Cardiac fibroblast (primary cell): ENCODE measurements around the gene GGT5.
"Not testable (repeated sequence)": the region's sequence is repeated elsewhere in the genome, so short reads cannot be mapped to it uniquely, and the experiment has no call there.

Source experiments
- DNase-seq, 2 donors: peaks; one replicate each; pipeline versions ENCODE4 v3.0.0 to v3.0.0-alpha.2; 2010; ENCODE audit warnings: low read depth in 2 of 2
- H3K4me3 ChIP-seq, 2 donors: replicated peaks in 1 of 2; 1 replicate in 1 of 2; 2 replicates in 1 of 2; pipeline ENCODE4 v1.5.1; 2011; ENCODE audit warnings: low read depth in 2 of 2, low read length in 2 of 2, mild to moderate bottlenecking in 2 of 2, moderate library complexity in 1 of 2
- CTCF ChIP-seq: IDR thresholded peaks from one replicate; pipeline ENCODE4 v1.5.1; 2011; ENCODE audit warnings: low read depth, mild to moderate bottlenecking, low read length, inconsistent platforms

GGT5 gene, protein sequence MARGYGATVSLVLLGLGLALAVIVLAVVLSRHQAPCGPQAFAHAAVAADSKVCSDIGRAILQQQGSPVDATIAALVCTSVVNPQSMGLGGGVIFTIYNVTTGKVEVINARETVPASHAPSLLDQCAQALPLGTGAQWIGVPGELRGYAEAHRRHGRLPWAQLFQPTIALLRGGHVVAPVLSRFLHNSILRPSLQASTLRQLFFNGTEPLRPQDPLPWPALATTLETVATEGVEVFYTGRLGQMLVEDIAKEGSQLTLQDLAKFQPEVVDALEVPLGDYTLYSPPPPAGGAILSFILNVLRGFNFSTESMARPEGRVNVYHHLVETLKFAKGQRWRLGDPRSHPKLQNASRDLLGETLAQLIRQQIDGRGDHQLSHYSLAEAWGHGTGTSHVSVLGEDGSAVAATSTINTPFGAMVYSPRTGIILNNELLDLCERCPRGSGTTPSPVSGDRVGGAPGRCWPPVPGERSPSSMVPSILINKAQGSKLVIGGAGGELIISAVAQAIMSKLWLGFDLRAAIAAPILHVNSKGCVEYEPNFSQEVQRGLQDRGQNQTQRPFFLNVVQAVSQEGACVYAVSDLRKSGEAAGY

DNA sequence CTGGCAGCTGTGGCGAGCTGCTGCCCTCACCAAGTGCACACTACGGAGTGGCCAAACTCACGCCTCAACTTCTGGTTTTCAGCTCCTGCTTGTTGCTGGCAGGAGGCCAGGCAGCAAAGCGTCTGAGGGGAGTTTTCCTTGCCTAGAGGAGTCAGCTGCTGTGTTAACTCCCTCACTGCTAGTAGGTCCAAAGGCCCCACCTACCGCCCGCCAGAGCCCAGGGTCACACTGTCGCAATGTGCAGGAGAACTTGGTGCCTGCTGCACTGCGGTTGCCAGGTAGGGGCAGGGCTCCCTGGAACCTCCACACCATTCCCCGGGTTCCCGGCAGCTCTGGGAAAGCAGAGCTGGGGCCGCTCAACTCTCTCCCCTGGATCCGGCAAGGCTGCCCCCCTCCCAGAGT lies at the start of gene GGT5:
Gene GGT5 (minus strand): TSS at position 53 of the 402 bp plus-strand sequence. CDS start 357 bp downstream, outside the sequence.
- DNase-seq: not testable (repeated sequence)
- H3K4me3 ChIP-seq: peak within 1 kb of the TSS; percentile 67 to 83

DNA sequence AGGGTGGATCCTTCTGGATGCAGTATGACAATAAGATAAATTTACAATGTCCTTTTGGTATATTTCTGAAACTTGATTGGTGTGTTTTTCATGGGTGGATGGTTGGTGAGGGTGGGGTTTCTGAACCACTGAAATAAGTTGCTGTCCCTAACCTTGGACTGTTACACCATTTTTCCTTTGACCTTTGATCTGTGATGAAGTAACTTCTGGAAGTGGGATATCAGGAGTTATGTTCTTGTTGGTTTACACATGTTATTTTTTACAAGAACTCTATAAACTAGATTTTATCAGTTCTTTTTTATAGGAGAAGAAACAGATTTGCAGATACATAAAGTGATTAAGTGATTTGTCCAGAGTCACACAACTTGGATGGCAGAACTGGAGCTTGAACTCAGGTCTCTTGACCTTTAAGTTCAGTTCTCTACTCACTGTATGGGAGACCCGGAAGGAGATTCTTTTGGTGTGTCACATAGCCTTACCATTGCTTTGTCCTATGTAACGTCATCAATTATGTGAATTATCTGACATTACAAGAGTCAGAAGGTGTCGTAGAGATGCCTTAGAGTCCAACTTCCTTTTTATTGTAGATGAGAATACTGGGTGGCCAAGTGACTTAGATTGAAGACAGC lies 47.4 kb upstream of the GGT5 start:
- DNase-seq, H3K4me3 ChIP-seq: not testable (repeated sequence)

GRCh38 chr22:24291515-24292201 lies 46.8 kb upstream of the GGT5 start:
- TF ChIP-seq CTCF: no peak
- H3K4me3 ChIP-seq: no peak overlapping the region
- DNase-seq: no peak

DNA sequence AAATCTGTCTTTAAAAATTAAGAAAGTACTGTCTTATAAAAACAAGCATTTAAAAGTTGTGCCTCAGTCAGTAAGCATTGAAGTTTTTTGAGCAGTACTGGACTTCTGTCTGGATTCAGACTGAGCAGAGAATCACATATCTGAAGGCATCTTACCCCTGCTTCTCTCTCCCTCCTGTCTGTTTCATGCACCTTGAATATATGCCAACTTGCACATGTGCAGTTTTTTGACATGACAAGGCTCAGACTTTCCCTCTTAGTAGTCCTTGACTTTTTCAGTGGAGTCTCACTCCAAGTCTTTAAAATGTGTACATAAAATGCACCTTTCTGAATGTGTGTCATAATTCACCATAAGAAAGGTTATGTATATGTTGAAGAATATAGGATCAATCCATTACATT lies 45.6 kb upstream of the GGT5 start:
- DNase-seq: peak in 1 of 2 donors; percentile 34
- no peak overlapping the region for H3K4me3 ChIP-seq
- TF ChIP-seq CTCF: no peak

- peak in 1 of 2 donors; percentile 20 for DNase-seq
- H3K4me3 ChIP-seq: no peak overlapping the region
- TF ChIP-seq CTCF: no peak
Observed at GRCh38 chr22:24289741-24290163, 44.9 kb upstream of the GGT5 start.

- TF ChIP-seq CTCF: no peak
- H3K4me3 ChIP-seq: no peak overlapping the region
- peak; percentile 86 to 88 for DNase-seq
Observed at GRCh38 chr22:24289114-24289513, 44.2 kb upstream of the GGT5 start.

DNA sequence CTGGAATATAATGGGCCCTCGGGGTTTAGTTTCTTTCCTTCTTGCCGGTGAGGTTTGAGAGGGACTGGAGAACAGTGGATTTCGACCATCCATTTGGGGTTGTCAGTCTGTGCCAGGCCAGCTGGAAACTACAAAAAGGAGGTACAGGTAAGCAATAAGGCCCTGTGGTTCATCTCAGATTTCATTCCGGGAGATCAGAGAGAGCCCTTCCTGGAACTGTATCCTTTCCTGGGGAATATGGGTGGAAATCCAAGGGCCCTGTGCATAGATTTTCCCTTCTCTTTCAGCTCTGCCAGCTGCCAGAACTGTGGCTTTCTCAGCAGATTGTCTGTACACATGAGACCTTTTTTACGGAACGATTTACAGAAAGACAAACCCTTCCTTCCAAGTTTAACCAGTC lies 42.9 kb upstream of the GGT5 start:
- not testable (repeated sequence) for H3K4me3 ChIP-seq, DNase-seq

GRCh38 chr22:24287212-24287611 lies 42.3 kb upstream of the GGT5 start:
- not testable (repeated sequence) for H3K4me3 ChIP-seq, DNase-seq
